ENCODE results near the gene SLC25A30.

DNA sequence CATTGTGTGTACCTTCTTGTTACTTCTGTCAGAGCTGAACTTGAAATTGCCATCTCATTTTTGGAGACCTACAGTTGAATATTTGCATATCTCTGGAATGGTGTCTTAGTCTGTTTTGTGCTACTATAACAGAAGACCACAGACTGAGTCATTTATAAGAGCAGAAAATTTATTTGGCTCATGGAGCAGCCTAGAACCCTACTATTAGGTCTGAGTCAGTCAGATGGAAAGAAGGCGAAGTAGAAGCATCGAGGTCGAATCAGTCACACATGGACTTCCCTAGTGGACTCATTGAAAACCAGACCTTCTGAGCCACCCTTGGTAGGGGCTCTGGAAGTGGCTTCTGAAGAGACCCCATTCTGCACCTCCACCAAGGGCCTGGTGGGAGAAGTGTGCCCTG, 43.3 kb downstream of the SLC25A30 start:
- TF ChIP-seq, protein P1, sequence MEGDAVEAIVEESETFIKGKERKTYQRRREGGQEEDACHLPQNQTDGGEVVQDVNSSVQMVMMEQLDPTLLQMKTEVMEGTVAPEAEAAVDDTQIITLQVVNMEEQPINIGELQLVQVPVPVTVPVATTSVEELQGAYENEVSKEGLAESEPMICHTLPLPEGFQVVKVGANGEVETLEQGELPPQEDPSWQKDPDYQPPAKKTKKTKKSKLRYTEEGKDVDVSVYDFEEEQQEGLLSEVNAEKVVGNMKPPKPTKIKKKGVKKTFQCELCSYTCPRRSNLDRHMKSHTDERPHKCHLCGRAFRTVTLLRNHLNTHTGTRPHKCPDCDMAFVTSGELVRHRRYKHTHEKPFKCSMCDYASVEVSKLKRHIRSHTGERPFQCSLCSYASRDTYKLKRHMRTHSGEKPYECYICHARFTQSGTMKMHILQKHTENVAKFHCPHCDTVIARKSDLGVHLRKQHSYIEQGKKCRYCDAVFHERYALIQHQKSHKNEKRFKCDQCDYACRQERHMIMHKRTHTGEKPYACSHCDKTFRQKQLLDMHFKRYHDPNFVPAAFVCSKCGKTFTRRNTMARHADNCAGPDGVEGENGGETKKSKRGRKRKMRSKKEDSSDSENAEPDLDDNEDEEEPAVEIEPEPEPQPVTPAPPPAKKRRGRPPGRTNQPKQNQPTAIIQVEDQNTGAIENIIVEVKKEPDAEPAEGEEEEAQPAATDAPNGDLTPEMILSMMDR (conservative IDR thresholded peaks at IDR 0.05; ENCODE audit: low read depth, low read length), result no peak
- TF ChIP-seq EZH2 (IDR thresholded peaks at IDR 0.05; ENCODE audit: borderline replicate concordance, low read depth, low read length, poor library complexity, severe bottlenecking), result no peak
